ENCODE data around the gene RIMKLA. TPM values are rescaled to one million over a fixed set of nuclear protein-coding genes. Genes with fewer than 3 reads are reported as not detected.

Gene RIMKLA
- total and polyA plus RNA-seq, 10 of the 15 experiments (the other 5 are each of a cell fraction or from before 2014, with no cell fraction given): 0.01 to 0.52 (median 0.08) TPM

DNA sequence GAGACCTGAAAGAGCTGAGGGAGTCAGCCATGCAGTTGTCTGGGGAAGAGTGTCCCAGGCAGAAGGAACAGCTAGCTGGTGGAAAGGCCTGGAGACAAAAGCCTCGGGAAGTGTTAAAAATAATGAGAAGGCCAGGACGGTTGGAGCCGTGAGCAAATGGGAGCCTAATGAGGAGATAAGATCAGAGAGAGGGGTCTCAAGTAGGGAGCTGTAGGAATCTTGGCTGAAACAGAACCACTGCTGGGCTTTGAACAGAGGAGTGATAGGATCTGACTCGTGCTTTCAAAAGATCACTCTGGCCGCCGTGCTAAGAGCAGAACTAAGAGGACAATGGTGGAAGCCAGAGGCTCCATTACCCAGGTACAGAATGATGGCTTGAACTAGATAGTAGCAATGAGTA, 43.6 kb upstream of the RIMKLA start:
- intact Hi-C loops (cut with micrococcal nuclease; ENCODE audit: unreplicated experiment): loop anchor here (5.0 kb wide), 1 partner anchor 160 kb away; no protein-coding TSS in a partner anchor
- Histone ChIP-seq H3K27me3 (replicated peaks in 1 of 2; ENCODE audit: control insufficient read depth in 2 of 2, insufficient read depth in 2 of 2, low read length in 1 of 2) (no peaks in the 10 kb centered on the region), H4K20me1 (ENCODE audit: control insufficient read depth, insufficient read depth) (no peaks in the 10 kb centered on the region), H3K4me3 (no peak overlapping the region), H2AFZ (ENCODE audit: control insufficient read depth, low read depth, low read length) (no peak overlapping the region), H3K79me2 (ENCODE audit: control insufficient read depth, insufficient read depth, low read length) (peaks cover 43% of the 10 kb centered on the region), H3K9me3 (replicated peaks; ENCODE audit: control insufficient read depth, insufficient read depth, low read length) (no peaks in the 10 kb centered on the region), H3K4me1 (ENCODE audit: control insufficient read depth, insufficient read depth, low read length) (no peaks in the 10 kb centered on the region), H3K27ac (ENCODE audit: control insufficient read depth, insufficient read depth) (no peak overlapping the region), H3K9ac (ENCODE audit: control insufficient read depth, insufficient read depth, low read length) (no peak overlapping the region), H3K4me2 (ENCODE audit: control insufficient read depth, insufficient read depth) (no peak overlapping the region), H3K36me3 (ENCODE audit: control insufficient read depth in 2 of 2, insufficient read depth in 2 of 2, low read length in 1 of 2) (no peaks in the 10 kb centered on the region)
- ChIA-PET SMC1A (ENCODE audit: uncharacterized antibody, unreplicated experiment) (interaction anchor here (0.9 to 1.6 kb wide), 2 partner anchors 355 to 425 kb away, joined by 3 to 5 read pairs; no protein-coding TSS in a partner anchor), POLR2A (no interaction called here), RAD21 (ENCODE audit: unreplicated experiment) (interaction anchor here (1.5 kb wide), 1 partner anchor 163 kb away, joined by 5 read pairs; no protein-coding TSS in a partner anchor), CTCF (interaction anchor here (1.2 to 3.4 kb wide), 3 partner anchors 7 to 163 kb away, joined by 3 to 21 read pairs (median 4); no protein-coding TSS in a partner anchor)
- DNase-seq (ENCODE audit: low read depth, low spot score): no peak
- in situ Hi-C loops (cut with MboI): no loop called here
- BruUV-seq (replicated peaks): no TSS peak
- WGBS (ENCODE audit: insufficient coverage, insufficient replicate concordance, low lambda C conversion rate, missing lambda C conversion rate): 100% methylated on average over 6 of the region's 6 CpGs
- no peak for FAIRE-seq
- no peak for TF ChIP-seq ETV6 (conservative IDR thresholded peaks at IDR 0.05 in 1 of 2, IDR thresholded peaks at IDR 0.05 in 1 of 2; ENCODE audit: borderline replicate concordance in 1 of 2, low read depth in 1 of 2)
- ATAC-seq: no peak

DNA sequence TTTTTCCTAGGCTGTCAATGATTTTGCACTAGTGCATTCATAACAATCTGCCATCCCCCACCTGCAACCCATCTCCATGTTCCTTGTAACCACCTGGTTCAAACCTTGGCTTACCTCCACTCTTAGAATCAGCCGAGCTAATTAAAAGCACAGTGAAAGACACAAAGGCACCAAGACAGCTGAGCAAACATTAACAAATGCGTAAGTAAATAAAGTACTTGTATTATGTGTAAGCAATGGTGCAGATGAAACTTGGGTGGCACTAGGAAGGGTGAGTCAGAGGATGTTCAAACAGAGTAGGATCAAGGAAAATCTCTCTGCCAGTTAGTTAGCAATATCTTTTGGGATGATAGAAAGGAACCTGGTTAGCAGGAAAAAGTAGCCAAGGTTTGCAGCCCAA, 40.5 kb upstream of the RIMKLA start:
- Histone ChIP-seq H3K4me3 (no peak overlapping the region), H3K27ac (ENCODE audit: control insufficient read depth, insufficient read depth) (no peak overlapping the region), H3K9me3 (replicated peaks; ENCODE audit: control insufficient read depth, insufficient read depth, low read length) (no peaks in the 10 kb centered on the region), H3K4me2 (ENCODE audit: control insufficient read depth, insufficient read depth) (no peak overlapping the region), H2AFZ (ENCODE audit: control insufficient read depth, low read depth, low read length) (no peak overlapping the region), H3K27me3 (replicated peaks in 1 of 2; ENCODE audit: control insufficient read depth in 2 of 2, insufficient read depth in 2 of 2, low read length in 1 of 2) (no peaks in the 10 kb centered on the region), H3K36me3 (ENCODE audit: control insufficient read depth in 2 of 2, insufficient read depth in 2 of 2, low read length in 1 of 2) (no peaks in the 10 kb centered on the region), H4K20me1 (ENCODE audit: control insufficient read depth, insufficient read depth) (no peaks in the 10 kb centered on the region), H3K4me1 (ENCODE audit: control insufficient read depth, insufficient read depth, low read length) (no peaks in the 10 kb centered on the region), H3K9ac (ENCODE audit: control insufficient read depth, insufficient read depth, low read length) (no peak overlapping the region), H3K79me2 (ENCODE audit: control insufficient read depth, insufficient read depth, low read length) (peaks cover 11% of the 10 kb centered on the region)
- no peak for FAIRE-seq
- RAD21 ChIA-PET (ENCODE audit: unreplicated experiment): interaction anchor here (1.1 to 2.1 kb wide), 2 partner anchors 9 to 76 kb away, joined by 3 to 7 read pairs; no protein-coding TSS in a partner anchor
- ATAC-seq: no peak
- no peak for DNase-seq (ENCODE audit: low read depth, low spot score)
- no TSS peak for BruUV-seq (replicated peaks)
- POLR2A ChIA-PET: interaction anchor here (0.6 to 0.9 kb wide), 2 partner anchors 329 to 386 kb away, joined by 3 to 5 read pairs; no protein-coding TSS in a partner anchor
- SMC1A ChIA-PET (ENCODE audit: uncharacterized antibody, unreplicated experiment): interaction anchor here (0.7 to 1.6 kb wide), 3 partner anchors 12 to 167 kb away, joined by 4 to 5 read pairs (median 4); no protein-coding TSS in a partner anchor
- TF ChIP-seq PRDM15 (CRISPR knock-in tag; IDR thresholded peaks at IDR 0.05) (no peak), ZNF592 (IDR thresholded peaks at IDR 0.05) (no peak)
- TF ChIP-seq, protein P1, sequence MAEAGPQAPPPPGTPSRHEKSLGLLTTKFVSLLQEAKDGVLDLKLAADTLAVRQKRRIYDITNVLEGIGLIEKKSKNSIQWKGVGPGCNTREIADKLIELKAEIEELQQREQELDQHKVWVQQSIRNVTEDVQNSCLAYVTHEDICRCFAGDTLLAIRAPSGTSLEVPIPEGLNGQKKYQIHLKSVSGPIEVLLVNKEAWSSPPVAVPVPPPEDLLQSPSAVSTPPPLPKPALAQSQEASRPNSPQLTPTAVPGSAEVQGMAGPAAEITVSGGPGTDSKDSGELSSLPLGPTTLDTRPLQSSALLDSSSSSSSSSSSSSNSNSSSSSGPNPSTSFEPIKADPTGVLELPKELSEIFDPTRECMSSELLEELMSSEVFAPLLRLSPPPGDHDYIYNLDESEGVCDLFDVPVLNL (IDR thresholded peaks at IDR 0.05; ENCODE audit: low read depth, low read length): no peak
- 96% methylated on average over 2 of the region's 2 CpGs for WGBS (ENCODE audit: insufficient coverage, insufficient replicate concordance, low lambda C conversion rate, missing lambda C conversion rate)
- intact Hi-C loops (cut with micrococcal nuclease; ENCODE audit: unreplicated experiment) (loop anchor here (5.0 kb wide), 3 partner anchors 117 to 407 kb away; partner anchors contain the start of genes PPCS and ZMYND12), in situ Hi-C loops (cut with MboI) (no loop called here)
- CTCF ChIA-PET: interaction anchor here (0.8 to 3.4 kb wide), 6 partner anchors 10 to 426 kb away, joined by 3 to 21 read pairs (median 4); no protein-coding TSS in a partner anchor

Measured in GM12878 (cell line).